ENCODE measurements around the gene FAM169A.
"Not testable (repeated sequence)": the region's sequence is repeated elsewhere in the genome, so short reads cannot be mapped to it uniquely, and the experiment has no call there.

FAM169A gene

GRCh38 chr5:74850789-74851425 is 15.3 kb downstream of the FAM169A start:
- DNase-seq, result no peak
- no peak for TF ChIP-seq POLR2A (IDR thresholded peaks at IDR 0.05; ENCODE audit: low read length)
- TF ChIP-seq GATA1 (IDR thresholded peaks at IDR 0.05; ENCODE audit: low read depth, low read length), result no peak

DNA sequence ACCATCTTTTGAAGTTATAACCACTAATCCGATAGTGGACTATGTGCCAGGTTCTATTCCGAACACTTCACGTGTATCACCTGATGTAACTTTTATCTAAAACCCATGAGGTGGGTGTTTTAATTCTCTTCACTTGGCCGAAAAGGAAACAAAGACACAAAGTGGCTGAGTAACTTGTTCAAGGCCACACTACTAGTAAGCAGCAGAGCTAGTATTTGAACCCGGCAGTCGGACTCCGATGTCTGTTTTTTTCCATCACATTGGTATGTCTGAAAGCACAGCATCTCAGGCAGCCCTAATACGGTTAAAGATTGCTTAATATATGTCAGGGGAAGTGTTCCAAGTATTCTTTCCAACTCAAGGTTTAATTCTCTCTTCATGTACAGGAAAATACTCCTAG is 16.2 kb downstream of the FAM169A start:
- no peak for DNase-seq
- no peak for TF ChIP-seq POLR2A (IDR thresholded peaks at IDR 0.05; ENCODE audit: low read length)

DNA sequence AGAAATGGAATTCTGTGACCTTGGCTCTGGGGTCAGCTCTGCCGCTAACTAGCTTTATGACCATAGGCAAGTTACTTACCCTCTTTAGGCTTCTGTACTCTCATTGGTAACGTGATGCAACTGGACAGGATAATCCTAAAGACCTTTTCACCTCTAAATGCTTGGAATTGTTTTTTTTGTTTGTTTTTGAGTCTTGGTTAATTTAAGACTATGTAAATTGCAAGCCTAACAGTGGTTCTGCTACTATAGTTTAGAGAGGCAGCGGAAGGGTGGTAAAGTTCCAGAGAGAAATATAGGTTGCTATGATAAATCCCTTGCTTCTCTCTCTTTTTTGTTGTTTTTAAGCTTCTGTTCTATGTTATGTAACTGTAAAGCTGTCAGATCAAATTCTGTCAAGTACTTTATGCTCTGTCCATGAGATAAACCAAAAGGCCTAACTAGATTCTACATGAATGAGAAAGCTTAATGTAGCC is 17.6 kb downstream of the FAM169A start:
- DNase-seq, result no peak
- TF ChIP-seq GATA1 (IDR thresholded peaks at IDR 0.05; ENCODE audit: low read depth, low read length) (no peak), POLR2A (IDR thresholded peaks at IDR 0.05; ENCODE audit: low read length) (no peak)

GRCh38 chr5:74839229-74839628 is 27.0 kb downstream of the FAM169A start:
- no peak for TF ChIP-seq GATA1 (IDR thresholded peaks at IDR 0.05; ENCODE audit: low read depth, low read length)
- no peak for TF ChIP-seq POLR2A (IDR thresholded peaks at IDR 0.05; ENCODE audit: low read length)

GRCh38 chr5:74838262-74838661 is 27.9 kb downstream of the FAM169A start:
- no peak for DNase-seq
- TF ChIP-seq GATA1 (IDR thresholded peaks at IDR 0.05; ENCODE audit: low read depth, low read length) (no peak), POLR2A (IDR thresholded peaks at IDR 0.05; ENCODE audit: low read length) (no peak)

More at GRCh38 chr5:74839229-74839628, 27.0 kb downstream of the FAM169A start:
- no peak for DNase-seq

GRCh38 chr5:74837115-74837514 is 29.1 kb downstream of the FAM169A start:
- DNase-seq, result no peak
- TF ChIP-seq GATA1 (IDR thresholded peaks at IDR 0.05; ENCODE audit: low read depth, low read length), result no peak
- TF ChIP-seq POLR2A (IDR thresholded peaks at IDR 0.05; ENCODE audit: low read length), result no peak

- TF ChIP-seq POLR2A (IDR thresholded peaks at IDR 0.05; ENCODE audit: low read length) (no peak), GATA1 (IDR thresholded peaks at IDR 0.05; ENCODE audit: low read depth, low read length) (no peak)
- DNase-seq, result no peak
Measured at GRCh38 chr5:74833537-74834266, 32.5 kb downstream of the FAM169A start.

GRCh38 chr5:74829413-74829812 is 36.8 kb downstream of the FAM169A start:
- no peak for TF ChIP-seq POLR2A (IDR thresholded peaks at IDR 0.05; ENCODE audit: low read length)
- no peak for TF ChIP-seq GATA1 (IDR thresholded peaks at IDR 0.05; ENCODE audit: low read depth, low read length)
- DNase-seq, result no peak

DNA sequence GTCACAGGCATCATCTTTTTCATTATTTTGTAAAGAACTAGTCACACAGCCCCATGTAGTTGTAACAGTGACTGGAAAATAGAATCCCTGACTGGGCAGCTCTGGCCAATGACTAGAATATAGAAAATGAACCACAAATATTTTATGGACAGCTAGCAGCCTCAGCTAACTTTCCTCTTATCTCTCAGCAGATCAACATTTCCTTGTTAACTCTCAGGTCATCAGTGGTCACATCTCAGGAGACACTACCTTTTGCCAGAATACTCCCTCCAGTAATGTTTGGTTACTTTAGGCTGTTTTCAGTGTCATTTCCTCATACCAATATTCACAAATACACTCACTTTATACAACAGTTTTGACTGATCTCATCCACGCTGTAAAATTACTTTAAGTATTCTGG is 43.9 kb downstream of the FAM169A start:
- no peak for TF ChIP-seq POLR2A (IDR thresholded peaks at IDR 0.05; ENCODE audit: low read length)
- no peak for TF ChIP-seq GATA1 (IDR thresholded peaks at IDR 0.05; ENCODE audit: low read depth, low read length)
- DNase-seq, result no peak

DNA sequence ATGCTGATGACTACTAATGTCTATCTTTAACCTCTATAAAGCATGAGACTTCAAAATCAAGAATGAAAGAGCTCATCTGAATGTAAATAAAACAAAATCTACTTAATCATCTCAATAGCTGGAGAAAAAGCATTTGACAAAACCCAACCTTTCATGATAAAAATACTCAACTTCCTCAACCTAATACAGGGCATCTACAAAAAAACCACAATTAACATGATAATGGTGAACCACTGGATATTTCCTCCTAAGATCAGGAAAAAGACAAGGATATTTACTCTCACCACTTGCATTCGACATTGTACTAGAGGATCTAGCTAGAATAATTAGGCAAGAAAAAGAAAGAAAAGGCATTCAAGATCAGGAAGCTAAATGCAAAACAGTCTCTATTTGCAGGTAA is 49.3 kb downstream of the FAM169A start:
- no peak for TF ChIP-seq GATA1 (IDR thresholded peaks at IDR 0.05; ENCODE audit: low read depth, low read length)
- DNase-seq, result no peak

DNA sequence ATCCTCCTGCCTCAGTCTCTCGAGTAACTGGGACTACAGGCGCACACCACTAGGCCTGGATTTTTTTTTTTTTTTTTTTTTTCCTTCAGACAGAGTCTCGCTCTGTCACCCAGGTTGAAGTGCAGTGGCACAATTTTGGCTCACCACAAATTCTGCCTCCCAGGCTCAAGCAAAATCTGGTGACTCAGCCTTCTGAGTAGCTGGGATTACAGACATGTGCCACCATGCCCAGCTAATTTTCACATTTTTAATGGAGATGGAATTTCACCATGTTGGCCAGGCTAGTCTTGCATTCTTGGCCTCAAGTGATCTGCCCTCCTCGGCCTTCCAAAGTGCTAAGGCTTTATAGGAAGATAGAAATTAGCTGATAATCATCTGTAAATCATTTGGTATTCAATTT is 55.3 kb downstream of the FAM169A start:
- DNase-seq, result no peak
- TF ChIP-seq GATA1 (IDR thresholded peaks at IDR 0.05; ENCODE audit: low read depth, low read length) (no peak), POLR2A (IDR thresholded peaks at IDR 0.05; ENCODE audit: low read length) (no peak)

DNA sequence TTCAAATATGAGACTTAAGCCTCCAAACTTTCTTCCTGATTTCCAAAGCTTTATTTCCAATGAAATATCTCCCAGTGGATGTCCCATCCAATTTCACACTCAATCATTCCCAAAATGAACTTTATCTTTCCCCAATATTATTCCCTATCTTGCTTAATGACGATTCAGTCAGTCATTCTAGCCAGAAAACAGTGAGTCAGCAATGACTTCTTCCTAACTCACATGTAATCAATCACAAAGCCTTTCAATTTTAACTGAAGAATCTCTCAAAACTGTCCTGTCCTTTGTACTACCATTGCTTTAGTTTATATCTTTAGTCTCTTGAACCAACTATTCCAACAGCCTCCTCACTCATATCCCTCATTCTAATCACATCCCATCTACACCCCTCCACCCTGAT is 64.2 kb downstream of the FAM169A start:
- DNase-seq, result no peak

DNA sequence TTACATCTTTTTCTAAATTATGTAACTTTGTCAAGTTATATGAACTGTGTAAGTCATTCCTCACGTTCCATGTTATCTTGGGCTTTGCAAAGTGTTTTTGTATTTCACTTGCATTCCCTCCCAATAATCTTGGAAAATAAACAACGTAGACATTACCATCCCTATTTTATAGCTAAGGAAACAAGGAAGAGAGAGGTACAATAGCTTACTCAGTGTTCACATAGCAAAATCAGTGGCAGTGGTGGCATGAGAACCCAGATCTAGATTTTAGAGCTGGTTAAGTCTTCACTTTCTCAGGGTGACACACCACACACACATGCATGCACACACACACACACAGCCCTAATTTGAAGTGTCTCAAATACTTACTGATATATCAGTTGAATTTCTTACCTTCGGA is 65.0 kb downstream of the FAM169A start:
- DNase-seq, result no peak
- TF ChIP-seq GATA1 (IDR thresholded peaks at IDR 0.05; ENCODE audit: low read depth, low read length), result no peak
- TF ChIP-seq POLR2A (IDR thresholded peaks at IDR 0.05; ENCODE audit: low read length), result no peak

More for the DNA sequence above, 64.2 kb downstream of the FAM169A start:
- TF ChIP-seq GATA1 (IDR thresholded peaks at IDR 0.05; ENCODE audit: low read depth, low read length), result no peak
- no peak for TF ChIP-seq POLR2A (IDR thresholded peaks at IDR 0.05; ENCODE audit: low read length)

GRCh38 chr5:74798977-74799911 is 66.9 kb downstream of the FAM169A start:
- DNase-seq, result no peak
- TF ChIP-seq GATA1 (IDR thresholded peaks at IDR 0.05; ENCODE audit: low read depth, low read length) (no peak), POLR2A (IDR thresholded peaks at IDR 0.05; ENCODE audit: low read length) (no peak)

GRCh38 chr5:74791669-74792068 is 74.5 kb downstream of the FAM169A start:
- not testable (repeated sequence) for DNase-seq
